ENCODE data around the gene DLAT.

GRCh38 chr11:112050721-112051120, 25.5 kb downstream of the DLAT start:
- TF ChIP-seq CTCF (IDR thresholded peaks at IDR 0.05) (no peak), POLR2A (IDR thresholded peaks at IDR 0.05) (no peak)
